HepG2 (cell line): ENCODE measurements around the gene DNAJC11. TPM values are rescaled to one million over a fixed set of nuclear protein-coding genes. Genes with fewer than 3 reads are reported as not detected.

Experiments used
- ETV6 ChIP-seq: sonication (generic); formaldehyde crosslinking; conservative IDR thresholded peaks from 2 replicates; pipeline ENCODE4 v1.4.0; 2020; ENCODE audit warnings: missing genetic modification reagents
- GTF3A ChIP-seq: sonication (generic); formaldehyde crosslinking; conservative IDR thresholded peaks from 2 replicates; pipeline ENCODE4 v1.4.0; 2020; ENCODE audit warnings: mild to moderate bottlenecking, missing genetic modification reagents
- KLF16 ChIP-seq, 2 experiments: sonication (generic) in 1 of 2; formaldehyde crosslinking in 1 of 2; IDR thresholded peaks; 2 replicates each; pipeline versions ENCODE4 v1.6.1 to v1.8.0; 2016 to 2023; ENCODE audit warnings: missing genetic modification reagents in 2 of 2, missing compliant biosample characterization in 1 of 2
- KMT2B ChIP-seq: IDR thresholded peaks from 2 replicates; pipeline ENCODE4 v1.6.1; 2016; ENCODE audit warnings: missing genetic modification reagents, missing compliant biosample characterization
- MLXIP ChIP-seq: sonication (generic); formaldehyde crosslinking; IDR thresholded peaks from 2 replicates; pipeline ENCODE4 v1.9.0; 2021; ENCODE audit warnings: missing genetic modification reagents, borderline replicate concordance
- MTA3 ChIP-seq: sonication (generic); formaldehyde crosslinking; IDR thresholded peaks from 2 replicates; pipeline ENCODE4 v1.4.0; 2020; ENCODE audit warnings: missing genetic modification reagents
- NFRKB ChIP-seq: fragments of 450-650 bp; IDR thresholded peaks from 2 replicates; pipeline ENCODE4 v1.6.1; 2017
- PRPF4 ChIP-seq: fragments of 200-400 bp; formaldehyde crosslinking; IDR thresholded peaks from 2 replicates; pipeline ENCODE4 v1.6.1; 2016; ENCODE audit warnings: low read length, low read depth; ENCODE audit not compliant: poor library complexity, severe bottlenecking
- RFXANK ChIP-seq: IDR thresholded peaks from 2 replicates; pipeline ENCODE4 v1.6.1; 2016
- SPEN ChIP-seq: sonication (generic); formaldehyde crosslinking; IDR thresholded peaks from 2 replicates; pipeline ENCODE4 v1.5.1; 2020; ENCODE audit warnings: low read depth, mild to moderate bottlenecking, missing genetic modification reagents
- TAF1 ChIP-seq: sonication (generic); formaldehyde crosslinking; IDR thresholded peaks from 2 replicates; pipeline ENCODE4 v1.4.0; 2020; ENCODE audit warnings: missing genetic modification reagents
- THAP8 ChIP-seq: sonication (generic); formaldehyde crosslinking; IDR thresholded peaks from 2 replicates; pipeline ENCODE4 v1.5.1; 2020; ENCODE audit warnings: missing genetic modification reagents, mild to moderate bottlenecking, borderline replicate concordance
- TOE1 ChIP-seq: sonication (generic); formaldehyde crosslinking; IDR thresholded peaks from 2 replicates; pipeline ENCODE4 v1.4.0; 2020; ENCODE audit warnings: mild to moderate bottlenecking, missing genetic modification reagents
- ZNF331 ChIP-seq: sonication (generic); formaldehyde crosslinking; IDR thresholded peaks from 2 replicates; pipeline ENCODE4 v1.4.0; 2020; ENCODE audit warnings: missing genetic modification reagents
- ZNF362 ChIP-seq: sonication (generic); formaldehyde crosslinking; IDR thresholded peaks from 2 replicates; pipeline ENCODE4 v1.4.0; 2020; ENCODE audit warnings: missing genetic modification reagents, mild to moderate bottlenecking, borderline replicate concordance
- ZNF614 ChIP-seq: IDR thresholded peaks from 2 replicates; pipeline ENCODE4 v1.6.1; 2018; ENCODE audit warnings: missing biosample characterization, missing genetic modification reagents, inconsistent platforms, borderline replicate concordance
- polyA plus RNA-seq, 8 experiments: library from polyadenylated mRNA; depleted of rRNA in 3 of 8; stranded (reverse) in 7 of 8; unstranded in 1 of 8; fragments of >200 nt; fragmentation: Illumina TruSeq in 4 of 8; extraction: Trizol in 4 of 8; gene quantifications; 2 replicates each; pipeline versions ENCODE4 v1.2.1 to v1.2.3, GENCODE V29; 2011 to 2016; ENCODE audit warnings: low read depth in 4 of 8, missing spikeins in 1 of 8, mixed read lengths in 1 of 8; ENCODE audit not compliant: insufficient read depth in 1 of 8
- total RNA-seq, 5 experiments: library from RNA; depleted of rRNA; stranded (reverse); fragments of >200 nt; fragmentation: Illumina TruSeq; extraction: Trizol; gene quantifications; 2 replicates each; pipeline ENCODE4 v1.2.3, GENCODE V29; 2016; ENCODE audit warnings: low read depth in 1 of 5
- TF ChIP-seq, protein P1 (sequence below): sonication (generic); formaldehyde crosslinking; IDR thresholded peaks from 2 replicates; pipeline ENCODE4 v1.4.0; 2020; ENCODE audit warnings: missing genetic modification reagents, borderline replicate concordance
- TF ChIP-seq, protein P2 (sequence below): sonication (generic); formaldehyde crosslinking; IDR thresholded peaks from 2 replicates; pipeline ENCODE4 v1.5.0; 2020; ENCODE audit warnings: mild to moderate bottlenecking, missing genetic modification reagents, borderline replicate concordance
- TF ChIP-seq, protein P3 (sequence below): sonication (generic); formaldehyde crosslinking; IDR thresholded peaks from 2 replicates; pipeline ENCODE4 v1.5.1; 2020; ENCODE audit warnings: missing genetic modification reagents, mild to moderate bottlenecking, borderline replicate concordance

Gene DNAJC11
- total and polyA plus RNA-seq, 2 of the 13 experiments (the other 11 are each of a cell fraction or from before 2014, with no cell fraction given): 25.1 to 47.6 TPM

DNA sequence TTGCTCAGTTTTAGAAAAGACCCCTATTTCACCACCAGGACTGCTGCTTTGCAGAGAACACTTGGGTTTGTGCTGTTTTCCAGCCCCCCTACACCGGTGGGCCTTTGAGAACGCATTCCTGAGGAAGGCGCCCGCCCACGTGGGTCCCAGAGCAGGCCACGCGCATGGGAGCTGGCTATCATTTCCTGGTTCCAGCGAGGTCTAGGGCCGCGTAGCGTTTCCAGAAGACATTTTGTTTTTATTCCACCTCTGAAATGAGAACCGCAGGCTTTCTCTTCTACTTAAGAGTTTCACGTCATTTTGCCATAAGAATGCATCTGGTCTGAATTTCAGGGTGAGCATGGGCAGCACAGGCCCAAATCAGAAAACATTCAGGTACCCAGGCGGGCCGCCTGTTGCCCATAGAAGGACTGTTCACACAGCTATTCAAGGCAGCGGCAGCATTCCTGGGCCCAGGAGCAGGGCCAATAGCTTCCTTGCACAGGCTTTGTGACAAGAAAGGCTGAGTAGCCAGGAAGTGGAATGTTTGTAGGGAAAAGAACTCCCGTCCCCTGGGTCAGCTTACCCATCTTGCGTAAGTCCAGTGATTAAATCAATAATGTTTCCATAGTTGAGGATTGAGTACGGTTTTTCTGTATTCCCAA lies 97.6 kb downstream of the DNAJC11 start (continued):
- TF ChIP-seq TOE1 (CRISPR knock-in tag): no peak
- TF ChIP-seq ETV6: peak; percentile 79
- peak; percentile 66; the same call in 1 of the 2 replicates for TF ChIP-seq NFRKB
- no peak for TF ChIP-seq PRPF4
- TF ChIP-seq, protein P1, sequence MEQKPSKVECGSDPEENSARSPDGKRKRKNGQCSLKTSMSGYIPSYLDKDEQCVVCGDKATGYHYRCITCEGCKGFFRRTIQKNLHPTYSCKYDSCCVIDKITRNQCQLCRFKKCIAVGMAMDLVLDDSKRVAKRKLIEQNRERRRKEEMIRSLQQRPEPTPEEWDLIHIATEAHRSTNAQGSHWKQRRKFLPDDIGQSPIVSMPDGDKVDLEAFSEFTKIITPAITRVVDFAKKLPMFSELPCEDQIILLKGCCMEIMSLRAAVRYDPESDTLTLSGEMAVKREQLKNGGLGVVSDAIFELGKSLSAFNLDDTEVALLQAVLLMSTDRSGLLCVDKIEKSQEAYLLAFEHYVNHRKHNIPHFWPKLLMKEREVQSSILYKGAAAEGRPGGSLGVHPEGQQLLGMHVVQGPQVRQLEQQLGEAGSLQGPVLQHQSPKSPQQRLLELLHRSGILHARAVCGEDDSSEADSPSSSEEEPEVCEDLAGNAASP (CRISPR knock-in tag): peak; percentile 22; the same call in 1 of the 2 replicates
- TF ChIP-seq MLXIP (CRISPR knock-in tag): no peak; the same call in 1 of the 2 replicates
- TF ChIP-seq, protein P2, sequence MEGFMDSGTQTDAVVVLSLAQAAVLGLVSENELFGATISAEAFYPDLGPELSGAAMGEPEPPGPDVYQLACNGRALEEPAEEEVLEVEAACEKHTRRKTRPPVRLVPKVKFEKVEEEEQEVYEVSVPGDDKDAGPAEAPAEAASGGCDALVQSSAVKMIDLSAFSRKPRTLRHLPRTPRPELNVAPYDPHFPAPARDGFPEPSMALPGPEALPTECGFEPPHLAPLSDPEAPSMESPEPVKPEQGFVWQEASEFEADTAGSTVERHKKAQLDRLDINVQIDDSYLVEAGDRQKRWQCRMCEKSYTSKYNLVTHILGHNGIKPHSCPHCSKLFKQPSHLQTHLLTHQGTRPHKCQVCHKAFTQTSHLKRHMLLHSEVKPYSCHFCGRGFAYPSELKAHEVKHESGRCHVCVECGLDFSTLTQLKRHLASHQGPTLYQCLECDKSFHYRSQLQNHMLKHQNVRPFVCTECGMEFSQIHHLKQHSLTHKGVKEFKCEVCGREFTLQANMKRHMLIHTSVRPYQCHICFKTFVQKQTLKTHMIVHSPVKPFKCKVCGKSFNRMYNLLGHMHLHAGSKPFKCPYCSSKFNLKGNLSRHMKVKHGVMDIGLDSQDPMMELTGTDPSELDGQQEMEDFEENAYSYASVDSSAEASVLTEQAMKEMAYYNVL (CRISPR knock-in tag): peak; percentile 64; the same call in 1 of the 2 replicates
- TF ChIP-seq SPEN (CRISPR knock-in tag): no peak; the same call in 1 of the 2 replicates
- TF ChIP-seq GTF3A (CRISPR knock-in tag): no peak
- TF ChIP-seq TAF1 (CRISPR knock-in tag): peak; percentile 68
- TF ChIP-seq RFXANK: 0 out of 2 replicates have a peak, but pooled peaks have one; percentile 28
- TF ChIP-seq THAP8 (CRISPR knock-in tag): no peak
- TF ChIP-seq KMT2B (CRISPR knock-in tag): 0 out of 2 replicates have a peak, but pooled peaks have one; percentile 22
- no peak for TF ChIP-seq MTA3 (CRISPR knock-in tag)
- TF ChIP-seq ZNF362 (CRISPR knock-in tag): no peak
- peak in 1 of 2 experiments; percentile 59; a peak in 1 of 4 replicates for TF ChIP-seq KLF16 (CRISPR knock-in tag; IDR thresholded peaks at IDR 0.05)
- peak; percentile 85 for TF ChIP-seq ZNF331 (CRISPR knock-in tag)
- TF ChIP-seq, protein P3, sequence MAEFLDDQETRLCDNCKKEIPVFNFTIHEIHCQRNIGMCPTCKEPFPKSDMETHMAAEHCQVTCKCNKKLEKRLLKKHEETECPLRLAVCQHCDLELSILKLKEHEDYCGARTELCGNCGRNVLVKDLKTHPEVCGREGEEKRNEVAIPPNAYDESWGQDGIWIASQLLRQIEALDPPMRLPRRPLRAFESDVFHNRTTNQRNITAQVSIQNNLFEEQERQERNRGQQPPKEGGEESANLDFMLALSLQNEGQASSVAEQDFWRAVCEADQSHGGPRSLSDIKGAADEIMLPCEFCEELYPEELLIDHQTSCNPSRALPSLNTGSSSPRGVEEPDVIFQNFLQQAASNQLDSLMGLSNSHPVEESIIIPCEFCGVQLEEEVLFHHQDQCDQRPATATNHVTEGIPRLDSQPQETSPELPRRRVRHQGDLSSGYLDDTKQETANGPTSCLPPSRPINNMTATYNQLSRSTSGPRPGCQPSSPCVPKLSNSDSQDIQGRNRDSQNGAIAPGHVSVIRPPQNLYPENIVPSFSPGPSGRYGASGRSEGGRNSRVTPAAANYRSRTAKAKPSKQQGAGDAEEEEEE (CRISPR knock-in tag): no peak
- TF ChIP-seq ZNF614 (CRISPR knock-in tag): no peak
